GM12878 (cell line): ENCODE data around the gene ADSS1.

Source experiments
- CHD2 ChIP-seq: IDR thresholded peaks from 2 replicates; pipeline ENCODE4 v1.6.1; 2011; ENCODE audit warnings: low read depth, low read length, improper control_type of control experiment, borderline replicate concordance
- CTCF ChIP-seq, 3 experiments: IDR thresholded peaks in 2 of 3; conservative IDR thresholded peaks in 1 of 3; 2 replicates each; pipeline ENCODE4 v1.5.1; 2011; ENCODE audit warnings: low read depth in 3 of 3, low read length in 3 of 3, mild to moderate bottlenecking in 3 of 3, control low read depth in 2 of 3, moderate library complexity in 2 of 3, inconsistent platforms in 1 of 3, mixed read lengths in 1 of 3; ENCODE audit not compliant: control insufficient read depth in 2 of 3, insufficient read depth in 1 of 3; ENCODE audit errors: extremely low read depth in 1 of 3
- EGR1 ChIP-seq, 2 experiments: IDR thresholded peaks; 1 replicate in 1 of 2; 2 replicates in 1 of 2; pipeline ENCODE4 v1.6.1; 2011 to 2012; ENCODE audit warnings: low read depth in 2 of 2, low read length in 2 of 2, borderline replicate concordance in 1 of 2, mild to moderate bottlenecking in 1 of 2, moderate library complexity in 1 of 2
- RAD21 ChIP-seq: IDR thresholded peaks from 2 replicates; pipeline ENCODE4 v1.6.1; 2011; ENCODE audit warnings: mild to moderate bottlenecking, low read depth, low read length, moderate library complexity; ENCODE audit not compliant: insufficient read depth

DNA sequence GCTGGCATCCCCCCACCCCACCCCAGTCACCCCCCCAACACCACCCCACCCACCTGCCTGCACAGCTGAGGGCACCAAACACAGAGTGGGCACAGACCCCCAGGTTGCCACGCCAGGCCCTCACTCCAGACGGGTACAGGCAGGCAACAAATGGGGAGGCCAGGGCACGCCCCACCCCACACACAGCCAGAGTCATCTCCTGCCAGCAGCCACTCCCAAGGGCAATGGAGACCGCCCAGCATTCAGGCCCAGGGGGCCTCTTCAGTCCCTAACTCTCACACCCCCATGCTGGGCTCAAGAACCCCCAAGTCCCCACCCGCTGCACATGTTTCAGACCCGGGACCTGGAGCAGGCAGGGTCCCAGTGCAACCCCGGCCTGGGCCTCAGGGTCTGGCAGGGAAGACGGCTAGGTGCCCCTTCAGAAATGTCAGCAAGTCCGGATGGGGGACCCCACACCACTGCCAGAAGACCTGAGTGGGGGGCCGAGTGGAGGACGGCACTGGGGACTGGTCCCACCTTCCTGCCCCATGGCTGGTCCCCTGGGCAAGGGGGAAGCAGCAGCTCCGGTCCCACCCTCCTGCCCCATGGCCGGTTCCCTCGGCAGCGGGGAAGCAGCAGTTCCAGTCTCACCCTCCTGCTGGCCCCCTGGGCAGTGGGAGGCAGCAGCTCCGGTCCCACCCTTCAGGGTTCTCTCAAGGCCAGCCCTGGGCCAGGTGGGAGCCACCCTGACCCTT lies 59.6 kb downstream of the ADSS1 start:
- no peak for TF ChIP-seq CHD2
- no peak for TF ChIP-seq CTCF (IDR thresholded peaks at IDR 0.05 in 2 of 3, conservative IDR thresholded peaks at IDR 0.05 in 1 of 3; ENCODE audit: control insufficient read depth in 2 of 3, extremely low read depth in 1 of 3, insufficient read depth in 1 of 3, low read depth in 3 of 3, low read length in 3 of 3)
- TF ChIP-seq RAD21, result no peak
- no peak for TF ChIP-seq EGR1 (IDR thresholded peaks at IDR 0.05; ENCODE audit: borderline replicate concordance in 1 of 2, low read depth in 2 of 2, low read length in 2 of 2)
